ENCODE results near the gene CYSTM1. TPM values are rescaled to one million over a fixed set of nuclear protein-coding genes. Genes with fewer than 3 reads are reported as not detected.

The CYSTM1 gene
- total RNA-seq, 1 donor from 2014 or later: 51.6 TPM

DNA sequence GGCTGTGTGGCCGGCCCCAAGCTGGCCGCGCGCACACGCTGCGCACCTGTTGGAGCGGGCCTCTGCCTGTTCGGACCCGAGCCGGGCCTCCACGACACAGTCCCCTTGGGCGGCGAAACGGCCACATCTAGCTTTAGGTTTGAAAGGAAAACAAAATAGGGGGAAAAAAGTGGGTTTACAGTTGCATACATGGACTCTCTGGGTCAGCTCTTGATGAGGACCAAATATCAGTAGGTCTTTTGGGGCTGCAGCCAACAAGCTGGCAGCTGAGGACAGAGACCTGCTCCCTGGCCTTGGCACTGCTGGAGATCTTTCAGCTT, 28.5 kb upstream of the CYSTM1 start:
- no peak overlapping the region for H3K27ac ChIP-seq
- intact Hi-C loops (cut with DNase I): no loop called here

DNA sequence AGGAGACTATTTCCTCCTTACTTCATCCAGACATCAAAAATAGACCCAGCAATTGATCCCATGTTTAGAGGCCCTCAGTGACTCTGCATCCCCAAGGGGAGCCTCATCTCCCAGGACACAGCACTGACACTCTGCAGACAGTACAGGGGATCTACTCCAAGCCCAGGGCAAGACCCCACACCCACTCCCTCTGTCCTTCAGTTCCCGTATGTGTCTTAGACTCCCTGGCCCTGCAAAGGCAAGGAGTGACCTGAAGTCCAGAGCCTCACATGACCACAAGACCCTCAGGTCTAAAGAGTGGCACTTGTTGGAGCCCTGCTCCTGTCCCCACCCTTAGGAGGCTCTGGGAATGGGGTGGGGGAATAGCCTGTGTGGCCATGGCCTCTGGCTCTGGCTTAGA, 27.5 kb upstream of the CYSTM1 start:
- intact Hi-C loops (cut with DNase I): no loop called here

More for the DNA sequence above, 28.5 kb upstream of the CYSTM1 start:
- Histone ChIP-seq H3K36me3 (no peaks in the 10 kb centered on the region), H3K27me3 (no peaks in the 10 kb centered on the region), H3K4me1 (peaks cover 36% of the 10 kb centered on the region), H3K9me3 (no peaks in the 10 kb centered on the region), H3K4me3 (peak overlapping the region; percentile 41 to 50)
- TF ChIP-seq POLR2A (IDR thresholded peaks at IDR 0.05) (no peak), POLR2AphosphoS5 (IDR thresholded peaks at IDR 0.05; ENCODE audit: insufficient read depth in 1 of 2, low read depth in 1 of 2) (no peak)
- TF ChIP-seq, protein P1, sequence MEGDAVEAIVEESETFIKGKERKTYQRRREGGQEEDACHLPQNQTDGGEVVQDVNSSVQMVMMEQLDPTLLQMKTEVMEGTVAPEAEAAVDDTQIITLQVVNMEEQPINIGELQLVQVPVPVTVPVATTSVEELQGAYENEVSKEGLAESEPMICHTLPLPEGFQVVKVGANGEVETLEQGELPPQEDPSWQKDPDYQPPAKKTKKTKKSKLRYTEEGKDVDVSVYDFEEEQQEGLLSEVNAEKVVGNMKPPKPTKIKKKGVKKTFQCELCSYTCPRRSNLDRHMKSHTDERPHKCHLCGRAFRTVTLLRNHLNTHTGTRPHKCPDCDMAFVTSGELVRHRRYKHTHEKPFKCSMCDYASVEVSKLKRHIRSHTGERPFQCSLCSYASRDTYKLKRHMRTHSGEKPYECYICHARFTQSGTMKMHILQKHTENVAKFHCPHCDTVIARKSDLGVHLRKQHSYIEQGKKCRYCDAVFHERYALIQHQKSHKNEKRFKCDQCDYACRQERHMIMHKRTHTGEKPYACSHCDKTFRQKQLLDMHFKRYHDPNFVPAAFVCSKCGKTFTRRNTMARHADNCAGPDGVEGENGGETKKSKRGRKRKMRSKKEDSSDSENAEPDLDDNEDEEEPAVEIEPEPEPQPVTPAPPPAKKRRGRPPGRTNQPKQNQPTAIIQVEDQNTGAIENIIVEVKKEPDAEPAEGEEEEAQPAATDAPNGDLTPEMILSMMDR (IDR thresholded peaks at IDR 0.05): no peak
- no peak for DNase-seq (ENCODE audit: extremely low spot score in 2 of 2)

DNA sequence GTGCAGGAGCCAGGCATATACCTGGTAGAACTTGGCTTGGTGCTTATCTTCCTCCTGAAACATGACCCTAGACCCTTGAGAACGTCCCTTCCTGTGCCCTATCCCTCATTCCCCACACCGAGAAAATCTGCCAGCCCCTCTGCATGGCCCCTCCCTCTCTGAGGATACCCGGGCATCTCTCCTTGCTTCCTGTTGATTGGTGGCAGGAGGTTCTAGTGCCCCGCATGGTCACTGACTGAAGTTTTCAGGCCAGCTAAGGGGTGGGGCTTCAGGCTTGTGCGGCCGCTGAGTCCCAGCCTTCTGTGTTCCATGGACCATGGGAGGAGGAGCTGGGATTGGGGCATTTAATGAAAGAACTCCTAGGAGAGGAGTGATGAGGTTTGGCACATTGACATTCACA, 26.5 kb upstream of the CYSTM1 start:
- no peak for TF ChIP-seq POLR2A (IDR thresholded peaks at IDR 0.05)
- no peaks in the 10 kb centered on the region for H3K9me3 ChIP-seq
- intact Hi-C loops (cut with DNase I): no loop called here
- H3K27me3 ChIP-seq: no peaks in the 10 kb centered on the region
- no peaks in the 10 kb centered on the region for H3K36me3 ChIP-seq
- H3K27ac ChIP-seq: no peak overlapping the region
- no peak overlapping the region for H3K4me3 ChIP-seq
- peaks cover 27% of the 10 kb centered on the region for H3K4me1 ChIP-seq
- DNase-seq (ENCODE audit: extremely low spot score in 2 of 2): no peak

More for the DNA sequence above, 27.5 kb upstream of the CYSTM1 start:
- H3K27ac ChIP-seq: no peak overlapping the region
- H3K36me3 ChIP-seq: no peaks in the 10 kb centered on the region
- no peak overlapping the region for H3K4me3 ChIP-seq
- no peaks in the 10 kb centered on the region for H3K9me3 ChIP-seq
- DNase-seq (ENCODE audit: extremely low spot score in 2 of 2): no peak
- peaks cover 27% of the 10 kb centered on the region for H3K4me1 ChIP-seq
- no peaks in the 10 kb centered on the region for H3K27me3 ChIP-seq
- TF ChIP-seq POLR2A (IDR thresholded peaks at IDR 0.05): no peak
- TF ChIP-seq, protein P1 (IDR thresholded peaks at IDR 0.05): no peak
- no peak for TF ChIP-seq POLR2AphosphoS5 (IDR thresholded peaks at IDR 0.05; ENCODE audit: insufficient read depth in 1 of 2, low read depth in 1 of 2)

DNA sequence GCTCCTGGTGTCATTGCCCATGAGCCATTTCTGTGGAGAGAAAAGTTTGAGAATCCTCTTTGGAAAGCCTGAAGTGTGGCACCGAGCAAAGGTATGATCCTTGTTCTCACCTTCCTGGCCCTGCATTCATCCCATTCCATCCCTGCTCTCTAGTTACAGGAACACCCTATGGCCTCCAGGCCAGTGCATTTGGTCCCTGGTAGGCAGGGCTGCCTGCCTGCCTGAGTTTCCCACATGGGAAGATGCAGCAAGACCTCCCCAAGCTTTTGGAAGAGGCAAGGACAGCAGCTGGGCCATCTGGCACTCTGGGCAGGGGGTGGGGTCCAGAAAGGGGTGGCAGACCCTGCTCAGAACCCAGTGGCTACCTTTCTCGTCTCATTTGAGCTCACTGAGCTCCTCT, 24.8 kb upstream of the CYSTM1 start:
- intact Hi-C loops (cut with DNase I): no loop called here
- no peak overlapping the region for H3K27ac ChIP-seq
- no peaks in the 10 kb centered on the region for H3K27me3 ChIP-seq
- H3K9me3 ChIP-seq: no peaks in the 10 kb centered on the region
- TF ChIP-seq, protein P1 (IDR thresholded peaks at IDR 0.05): no peak
- TF ChIP-seq POLR2AphosphoS5 (IDR thresholded peaks at IDR 0.05; ENCODE audit: insufficient read depth in 1 of 2, low read depth in 1 of 2) (no peak), POLR2A (IDR thresholded peaks at IDR 0.05) (no peak)
- H3K4me1 ChIP-seq: peaks cover 16% of the 10 kb centered on the region
- DNase-seq (ENCODE audit: extremely low spot score in 2 of 2): no peak
- H3K36me3 ChIP-seq: no peaks in the 10 kb centered on the region
- no peak overlapping the region for H3K4me3 ChIP-seq

DNA sequence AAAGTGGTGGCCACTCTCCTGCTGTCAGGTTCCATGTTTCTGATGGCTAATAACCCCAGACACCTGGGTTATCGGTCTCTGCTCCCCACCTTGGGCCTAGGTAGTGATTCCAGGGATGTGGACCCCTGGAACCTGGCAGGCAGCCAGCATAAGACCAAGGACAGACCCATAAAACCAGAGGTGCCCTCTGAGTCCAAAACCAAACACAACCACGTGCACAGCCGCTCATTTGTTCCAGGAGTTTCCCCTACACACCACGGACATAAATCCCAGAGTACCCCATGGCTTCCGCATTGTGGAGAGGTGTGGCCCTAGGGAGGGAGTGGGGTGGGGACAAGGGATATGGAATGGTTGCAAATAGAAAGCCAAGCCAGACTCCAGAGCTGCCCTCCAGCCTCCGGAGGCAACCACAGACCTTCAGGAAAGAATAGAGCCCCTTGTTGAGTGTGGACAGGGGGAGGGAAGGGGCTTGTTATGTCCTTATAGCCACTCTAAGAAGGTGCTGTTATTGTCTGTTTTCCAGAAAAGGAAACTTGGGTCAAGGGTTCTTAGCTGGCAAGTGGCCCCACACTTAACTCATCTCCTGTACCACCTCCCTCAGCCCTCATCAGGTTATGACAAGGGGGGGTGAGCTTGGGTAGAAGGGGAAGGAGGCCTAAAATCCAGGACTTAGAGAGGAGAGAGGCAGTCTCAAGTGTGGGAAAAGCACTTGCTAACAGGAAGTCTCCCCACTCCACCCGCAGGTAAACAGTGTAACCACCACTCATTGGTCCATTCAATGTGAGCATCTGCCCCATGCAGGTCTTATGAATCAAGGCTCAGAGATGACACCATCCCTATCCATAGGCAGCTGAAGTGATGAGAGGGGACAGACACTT, 23.6 kb upstream of the CYSTM1 start:
- no peak for TF ChIP-seq POLR2A (IDR thresholded peaks at IDR 0.05)
- TF ChIP-seq, protein P1 (IDR thresholded peaks at IDR 0.05): no peak
- no peak for TF ChIP-seq POLR2AphosphoS5 (IDR thresholded peaks at IDR 0.05; ENCODE audit: insufficient read depth in 1 of 2, low read depth in 1 of 2)
- Histone ChIP-seq H3K27me3 (no peaks in the 10 kb centered on the region), H3K9me3 (no peaks in the 10 kb centered on the region), H3K27ac (no peak overlapping the region), H3K36me3 (no peaks in the 10 kb centered on the region), H3K4me3 (no peak overlapping the region), H3K4me1 (peaks cover 4% of the 10 kb centered on the region)
- intact Hi-C loops (cut with DNase I): no loop called here
- no peak for DNase-seq (ENCODE audit: extremely low spot score in 2 of 2)
